ENCODE measurements around the gene CDH24. TPM values are rescaled to one million over a fixed set of nuclear protein-coding genes. Genes with fewer than 3 reads are reported as not detected.

Gene CDH24
- total and polyA plus RNA-seq, 2 of the 13 experiments (the other 11 are each of a cell fraction or from before 2014, with no cell fraction given): 0.69 to 0.99 TPM

DNA sequence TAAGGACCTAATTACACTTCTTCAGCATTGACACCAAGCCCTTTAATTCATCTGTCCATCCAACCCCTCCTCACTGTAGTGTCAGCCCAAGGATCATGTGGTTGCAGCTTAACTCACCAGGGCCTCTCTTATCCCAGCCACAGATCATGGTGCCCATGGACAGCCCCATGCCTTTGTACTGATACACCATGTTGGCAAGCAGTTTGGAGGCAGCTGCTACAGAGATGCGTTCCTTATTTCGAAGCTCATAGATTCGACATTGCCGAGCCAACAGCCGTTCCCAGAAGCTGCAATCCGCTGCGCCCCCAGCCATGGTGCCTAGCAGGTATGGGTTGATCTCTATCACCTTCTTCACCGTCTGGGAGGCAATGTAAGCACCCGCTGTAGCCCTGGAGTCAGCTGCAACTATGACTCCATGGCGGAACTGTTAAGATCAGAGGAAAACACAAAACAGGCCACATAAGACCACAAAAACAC lies 24.0 kb downstream of the CDH24 start:
- peaks cover 50% of the 10 kb centered on the region for H3K4me1 ChIP-seq (ENCODE audit: insufficient read depth, low read length)
- H3K9me3 ChIP-seq (ENCODE audit: low read length): no peaks in the 10 kb centered on the region
- 97% methylated on average over 10 of the region's 10 CpGs for WGBS (ENCODE audit: low lambda C conversion rate)
- H3K4me3 ChIP-seq (replicated peaks in 1 of 3; ENCODE audit: insufficient read depth in 1 of 3, low read depth in 2 of 3, low read length in 3 of 3): peak overlapping the region; percentile 78 to 86 (median 80)
- H3K36me3 ChIP-seq (replicated peaks in 1 of 2; ENCODE audit: control insufficient read depth in 1 of 2, insufficient read depth in 2 of 2, low read length in 2 of 2): peaks cover 24 to 39% of the 10 kb centered on the region in 2 experiments
- no peak for ATAC-seq
- peak overlapping the region; percentile 92 for H3K4me2 ChIP-seq (ENCODE audit: low read depth, low read length)
- intact Hi-C loops (cut with micrococcal nuclease; ENCODE audit: unreplicated experiment): no loop called here
- H4K20me1 ChIP-seq (ENCODE audit: insufficient read depth, low read length): no peaks in the 10 kb centered on the region
- DNase-seq (ENCODE audit: low spot score): no peak
- POLR2A ChIA-PET: interaction anchor here (0.7 to 15.1 kb wide), 16 partner anchors 9 to 76 kb away, joined by 3 to 203 read pairs (median 6); partner anchors contain the start of genes ACIN1, AJUBA, C14orf119 and HAUS4
- no peak overlapping the region for H2AFZ ChIP-seq (ENCODE audit: low read length)
- CTCF ChIA-PET (ENCODE audit: low intra/inter-chr PET ratio, low total read pairs): no interaction called here
- peaks cover 46% of the 10 kb centered on the region for H3K79me2 ChIP-seq (ENCODE audit: insufficient read depth, low read length)
- H3K27ac ChIP-seq (ENCODE audit: extremely low read length, insufficient read depth, low read length): no peak overlapping the region
- no peaks in the 10 kb centered on the region; a peak in 1 of 5 replicates for H3K27me3 ChIP-seq (ENCODE audit: control insufficient read depth in 1 of 2, insufficient read depth in 2 of 2, low read length in 2 of 2)
- in situ Hi-C loops (cut with HindIII; ENCODE audit: extremely low pct_ligation_motif_present, low pct_unique_long_range_greater_than_20kb): no loop called here
- FAIRE-seq: no peak
- H3K9ac ChIP-seq (ENCODE audit: insufficient read depth, low read depth, low read length): peak overlapping the region; percentile 97
- BruUV-seq (replicated peaks): no TSS peak
- TF ChIP-seq RFXANK (CRISPR knock-in tag; IDR thresholded peaks at IDR 0.05): no peak
- TF ChIP-seq, protein P1, sequence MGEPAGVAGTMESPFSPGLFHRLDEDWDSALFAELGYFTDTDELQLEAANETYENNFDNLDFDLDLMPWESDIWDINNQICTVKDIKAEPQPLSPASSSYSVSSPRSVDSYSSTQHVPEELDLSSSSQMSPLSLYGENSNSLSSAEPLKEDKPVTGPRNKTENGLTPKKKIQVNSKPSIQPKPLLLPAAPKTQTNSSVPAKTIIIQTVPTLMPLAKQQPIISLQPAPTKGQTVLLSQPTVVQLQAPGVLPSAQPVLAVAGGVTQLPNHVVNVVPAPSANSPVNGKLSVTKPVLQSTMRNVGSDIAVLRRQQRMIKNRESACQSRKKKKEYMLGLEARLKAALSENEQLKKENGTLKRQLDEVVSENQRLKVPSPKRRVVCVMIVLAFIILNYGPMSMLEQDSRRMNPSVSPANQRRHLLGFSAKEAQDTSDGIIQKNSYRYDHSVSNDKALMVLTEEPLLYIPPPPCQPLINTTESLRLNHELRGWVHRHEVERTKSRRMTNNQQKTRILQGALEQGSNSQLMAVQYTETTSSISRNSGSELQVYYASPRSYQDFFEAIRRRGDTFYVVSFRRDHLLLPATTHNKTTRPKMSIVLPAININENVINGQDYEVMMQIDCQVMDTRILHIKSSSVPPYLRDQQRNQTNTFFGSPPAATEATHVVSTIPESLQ (CRISPR knock-in tag; conservative IDR thresholded peaks at IDR 0.05): no peak
- TF ChIP-seq RFXAP (CRISPR knock-in tag; IDR thresholded peaks at IDR 0.05; ENCODE audit: borderline replicate concordance): no peak
- TF ChIP-seq DNMT1 (CRISPR knock-in tag; IDR thresholded peaks at IDR 0.05): no peak
- no peak for TF ChIP-seq ZNF207 (IDR thresholded peaks at IDR 0.05; ENCODE audit: borderline replicate concordance)
- 0 out of 2 replicates have a peak, but pooled peaks have one; percentile 18 for TF ChIP-seq NFYB (CRISPR knock-in tag; IDR thresholded peaks at IDR 0.05)
- no peak for TF ChIP-seq SMYD3 (CRISPR knock-in tag; IDR thresholded peaks at IDR 0.05)
- no peak for TF ChIP-seq ELF1 (CRISPR knock-in tag; IDR thresholded peaks at IDR 0.05)
- TF ChIP-seq EED (CRISPR knock-in tag; IDR thresholded peaks at IDR 0.05): peak; percentile 72; the same call in 1 of the 2 replicates
- TF ChIP-seq AKAP8 (CRISPR knock-in tag; IDR thresholded peaks at IDR 0.05): peak; percentile 22; the same call in 1 of the 2 replicates
- no peak for TF ChIP-seq BRD4 (CRISPR knock-in tag; IDR thresholded peaks at IDR 0.05)
- no peak for TF ChIP-seq ZFP37 (CRISPR knock-in tag; IDR thresholded peaks at IDR 0.05; ENCODE audit: borderline replicate concordance)
- TF ChIP-seq MZF1 (CRISPR knock-in tag; IDR thresholded peaks at IDR 0.05; ENCODE audit: borderline replicate concordance): no peak
- peak; percentile 17; the same call in 1 of the 2 replicates for TF ChIP-seq RXRA (CRISPR knock-in tag; IDR thresholded peaks at IDR 0.05)
- TF ChIP-seq SIN3B (IDR thresholded peaks at IDR 0.05; ENCODE audit: low read length): no peak
- TF ChIP-seq, protein P2, sequence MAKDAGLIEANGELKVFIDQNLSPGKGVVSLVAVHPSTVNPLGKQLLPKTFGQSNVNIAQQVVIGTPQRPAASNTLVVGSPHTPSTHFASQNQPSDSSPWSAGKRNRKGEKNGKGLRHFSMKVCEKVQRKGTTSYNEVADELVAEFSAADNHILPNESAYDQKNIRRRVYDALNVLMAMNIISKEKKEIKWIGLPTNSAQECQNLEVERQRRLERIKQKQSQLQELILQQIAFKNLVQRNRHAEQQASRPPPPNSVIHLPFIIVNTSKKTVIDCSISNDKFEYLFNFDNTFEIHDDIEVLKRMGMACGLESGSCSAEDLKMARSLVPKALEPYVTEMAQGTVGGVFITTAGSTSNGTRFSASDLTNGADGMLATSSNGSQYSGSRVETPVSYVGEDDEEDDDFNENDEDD (CRISPR knock-in tag; IDR thresholded peaks at IDR 0.05; ENCODE audit: borderline replicate concordance): no peak
- no peak for TF ChIP-seq EZH2 (conservative IDR thresholded peaks at IDR 0.05; ENCODE audit: low read depth, low read length)
- no peak for TF ChIP-seq NFAT5 (CRISPR knock-in tag; IDR thresholded peaks at IDR 0.05)
- no peak for TF ChIP-seq KLF13 (CRISPR knock-in tag; IDR thresholded peaks at IDR 0.05)
